Measurements from ENCODE around the gene ERBB4. TPM values are rescaled to one million over a fixed set of nuclear protein-coding genes. Genes with fewer than 3 reads are reported as not detected.

The ERBB4 gene
- total RNA-seq, 1 experiment from 2014 or later: 0.15 TPM

- intact Hi-C loops (cut with micrococcal nuclease; ENCODE audit: unreplicated experiment) (no loop called here), in situ Hi-C loops (cut with HindIII; ENCODE audit: low pct_unique_long_range_greater_than_20kb, low sequenced_read_pairs) (no loop called here)
- no peak for DNase-seq (ENCODE audit: low read depth, low spot score)
- H3K4me3 ChIP-seq (ENCODE audit: low read depth in 2 of 2, low read length in 2 of 2): no peak overlapping the region
- TF ChIP-seq TCF7L2 (IDR thresholded peaks at IDR 0.05; ENCODE audit: low read depth, low read length) (no peak), POLR2AphosphoS5 (IDR thresholded peaks at IDR 0.05; ENCODE audit: low read depth, low read length) (no peak), REST (IDR thresholded peaks at IDR 0.05; ENCODE audit: insufficient read depth in 1 of 2, low read depth in 2 of 2, low read length in 1 of 2) (no peak), CTCF (IDR thresholded peaks at IDR 0.05) (no peak), SIN3A (IDR thresholded peaks at IDR 0.05; ENCODE audit: borderline replicate concordance, insufficient read depth, low read depth, low read length) (no peak)
- no TSS peak for BruUV-seq (replicated peaks)
- ChIA-PET POLR2A (no interaction called here), CTCF (no interaction called here)
- ATAC-seq: no peak
- no peaks in the 10 kb centered on the region for H3K4me1 ChIP-seq (ENCODE audit: control insufficient read depth, insufficient read depth, low read length)
- no peak overlapping the region for H3K27ac ChIP-seq (ENCODE audit: low read length)
- H3K36me3 ChIP-seq (ENCODE audit: control insufficient read depth, insufficient read depth, low read length): no peaks in the 10 kb centered on the region
- H3K9me3 ChIP-seq (ENCODE audit: control insufficient read depth, insufficient read depth, low read depth, low read length): no peaks in the 10 kb centered on the region
- no peaks in the 10 kb centered on the region for H3K27me3 ChIP-seq (ENCODE audit: control insufficient read depth, insufficient read depth, low read length)
Observed at GRCh38 chr2:211846714-211847113, 691.9 kb downstream of the ERBB4 start.

DNA sequence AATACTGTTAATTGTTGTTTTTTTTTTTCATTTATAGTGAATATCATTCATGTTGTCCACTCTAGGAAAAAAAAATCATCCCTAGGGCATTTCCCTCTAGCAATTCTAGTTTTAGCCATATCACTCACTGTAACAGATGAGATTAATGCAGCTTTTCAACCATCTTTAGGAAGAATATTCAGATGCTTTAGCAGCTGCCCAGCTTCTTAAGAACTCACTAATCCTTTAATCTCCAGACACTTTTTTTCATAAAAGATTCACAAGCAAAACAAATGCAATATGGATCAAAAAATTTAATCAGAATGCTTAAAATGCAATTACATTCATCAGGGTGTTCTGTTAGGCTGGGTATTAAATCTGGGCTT, 692.6 kb downstream of the ERBB4 start:
- Histone ChIP-seq H3K9me3 (ENCODE audit: control insufficient read depth, insufficient read depth, low read depth, low read length) (no peaks in the 10 kb centered on the region), H3K27ac (ENCODE audit: low read length) (no peak overlapping the region), H3K36me3 (ENCODE audit: control insufficient read depth, insufficient read depth, low read length) (no peaks in the 10 kb centered on the region), H3K4me1 (ENCODE audit: control insufficient read depth, insufficient read depth, low read length) (no peaks in the 10 kb centered on the region), H3K4me3 (ENCODE audit: low read depth in 2 of 2, low read length in 2 of 2) (no peak overlapping the region), H3K27me3 (ENCODE audit: control insufficient read depth, insufficient read depth, low read length) (no peaks in the 10 kb centered on the region)
- TF ChIP-seq CTCF (IDR thresholded peaks at IDR 0.05) (no peak), POLR2AphosphoS5 (IDR thresholded peaks at IDR 0.05; ENCODE audit: low read depth, low read length) (no peak), REST (IDR thresholded peaks at IDR 0.05; ENCODE audit: insufficient read depth in 1 of 2, low read depth in 2 of 2, low read length in 1 of 2) (no peak), TCF7L2 (IDR thresholded peaks at IDR 0.05; ENCODE audit: low read depth, low read length) (no peak), SIN3A (IDR thresholded peaks at IDR 0.05; ENCODE audit: borderline replicate concordance, insufficient read depth, low read depth, low read length) (no peak)
- intact Hi-C loops (cut with micrococcal nuclease; ENCODE audit: unreplicated experiment): no loop called here
- in situ Hi-C loops (cut with HindIII; ENCODE audit: low pct_unique_long_range_greater_than_20kb, low sequenced_read_pairs): no loop called here
- POLR2A ChIA-PET: no interaction called here
- no peak for ATAC-seq
- CTCF ChIA-PET: no interaction called here
- DNase-seq (ENCODE audit: low read depth, low spot score): no peak
- no TSS peak for BruUV-seq (replicated peaks)
